ENCODE results near the gene RABAC1.
"Not testable (repeated sequence)": the region's sequence is repeated elsewhere in the genome, so short reads cannot be mapped to it uniquely, and the experiment has no call there.

Gene RABAC1, protein sequence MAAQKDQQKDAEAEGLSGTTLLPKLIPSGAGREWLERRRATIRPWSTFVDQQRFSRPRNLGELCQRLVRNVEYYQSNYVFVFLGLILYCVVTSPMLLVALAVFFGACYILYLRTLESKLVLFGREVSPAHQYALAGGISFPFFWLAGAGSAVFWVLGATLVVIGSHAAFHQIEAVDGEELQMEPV

DNA sequence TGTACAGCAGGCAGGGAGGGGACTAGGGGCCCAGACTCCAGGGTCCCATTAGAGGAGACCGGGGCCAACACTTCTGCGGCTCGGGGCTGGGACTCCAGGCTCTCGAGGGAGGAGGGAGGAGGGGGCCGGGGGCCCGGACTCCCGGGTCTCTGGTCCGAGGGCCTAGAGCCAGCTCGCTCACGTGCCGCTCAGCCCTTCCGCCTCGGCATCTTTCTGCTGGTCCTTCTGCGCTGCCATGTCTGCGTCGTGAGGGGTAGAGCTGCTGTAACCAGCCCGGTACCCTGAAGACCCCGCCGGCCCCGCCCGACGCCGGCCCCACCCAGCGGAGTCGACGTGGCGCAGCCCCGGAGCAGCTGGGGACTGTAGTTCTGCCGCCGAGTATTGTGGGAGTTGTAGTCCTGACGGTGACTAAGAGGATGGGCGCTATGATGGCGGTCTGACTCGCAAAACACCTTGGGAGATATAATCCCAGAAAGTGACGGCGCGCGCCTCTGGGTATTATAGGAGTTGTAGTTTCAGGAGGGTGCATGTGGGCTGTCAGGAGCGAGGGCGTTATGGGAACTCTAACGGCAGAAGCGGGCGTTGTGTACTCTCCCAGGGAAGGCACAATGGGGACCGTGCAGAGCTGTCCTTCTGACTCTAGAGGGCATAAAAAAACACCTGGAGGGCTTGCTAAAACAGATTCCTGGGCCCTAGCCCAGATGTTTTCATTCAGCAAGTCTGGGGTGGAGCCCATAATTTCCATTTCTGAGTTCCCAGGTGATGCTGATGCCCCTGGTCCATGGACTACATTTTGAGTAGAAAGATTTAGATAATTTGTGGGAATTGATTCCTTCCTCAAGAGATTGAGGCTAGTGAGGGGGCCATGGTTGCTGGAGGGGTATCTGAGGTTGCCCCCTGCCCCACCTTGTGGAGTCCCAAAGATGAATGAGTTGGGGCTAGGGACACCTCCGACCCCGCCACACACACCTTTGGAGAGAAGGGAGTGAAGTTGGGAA, at the start of gene RABAC1:
TSS of gene RABAC1 (minus strand) at position 266 of the 998 bp plus-strand sequence. CDS start at position 237, 29 bp downstream.
- DNase-seq (ENCODE audit: low read depth): peak; percentile 57

DNA sequence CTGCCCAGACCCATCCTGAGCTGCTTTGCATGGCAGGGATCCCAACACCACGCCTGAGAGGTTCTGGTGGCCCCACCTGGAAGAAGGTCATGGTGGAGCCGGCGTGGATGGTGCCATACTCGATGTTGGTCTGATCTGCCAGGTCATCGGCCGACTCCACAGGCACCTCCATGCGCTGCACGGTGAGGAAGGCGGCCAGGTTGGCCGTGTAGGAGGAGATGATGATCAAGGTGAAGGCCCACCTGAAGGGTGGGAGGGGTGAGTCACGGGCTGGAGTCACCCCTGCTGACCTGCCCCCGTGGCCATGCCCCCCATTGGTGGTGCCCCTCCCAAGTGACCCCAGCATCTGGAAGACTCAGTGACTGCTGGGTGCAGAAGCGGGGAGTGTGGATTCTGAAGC, 47.4 kb upstream of the RABAC1 start:
- no peak for DNase-seq (ENCODE audit: low read depth)

DNA sequence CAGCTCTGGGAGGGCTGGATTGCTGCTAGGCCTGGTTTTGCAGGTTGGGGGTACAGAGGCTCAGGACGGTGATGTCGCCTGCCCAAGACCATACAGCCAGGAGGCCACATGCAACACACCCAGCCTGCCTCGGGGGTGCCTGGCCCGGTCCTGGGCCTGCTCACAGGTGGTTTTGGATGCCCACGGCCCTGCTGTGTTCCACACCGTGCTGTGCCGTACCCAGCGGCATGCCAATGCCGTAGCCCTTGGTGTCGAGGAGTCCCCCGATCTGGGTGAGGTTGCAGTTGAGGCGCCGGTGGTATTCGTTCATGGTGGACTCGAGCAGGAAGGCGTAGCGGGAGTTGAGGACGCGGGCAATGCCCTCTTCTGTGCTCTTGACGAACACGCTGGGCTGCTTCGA, 46.4 kb upstream of the RABAC1 start:
- DNase-seq (ENCODE audit: low read depth): no peak

DNA sequence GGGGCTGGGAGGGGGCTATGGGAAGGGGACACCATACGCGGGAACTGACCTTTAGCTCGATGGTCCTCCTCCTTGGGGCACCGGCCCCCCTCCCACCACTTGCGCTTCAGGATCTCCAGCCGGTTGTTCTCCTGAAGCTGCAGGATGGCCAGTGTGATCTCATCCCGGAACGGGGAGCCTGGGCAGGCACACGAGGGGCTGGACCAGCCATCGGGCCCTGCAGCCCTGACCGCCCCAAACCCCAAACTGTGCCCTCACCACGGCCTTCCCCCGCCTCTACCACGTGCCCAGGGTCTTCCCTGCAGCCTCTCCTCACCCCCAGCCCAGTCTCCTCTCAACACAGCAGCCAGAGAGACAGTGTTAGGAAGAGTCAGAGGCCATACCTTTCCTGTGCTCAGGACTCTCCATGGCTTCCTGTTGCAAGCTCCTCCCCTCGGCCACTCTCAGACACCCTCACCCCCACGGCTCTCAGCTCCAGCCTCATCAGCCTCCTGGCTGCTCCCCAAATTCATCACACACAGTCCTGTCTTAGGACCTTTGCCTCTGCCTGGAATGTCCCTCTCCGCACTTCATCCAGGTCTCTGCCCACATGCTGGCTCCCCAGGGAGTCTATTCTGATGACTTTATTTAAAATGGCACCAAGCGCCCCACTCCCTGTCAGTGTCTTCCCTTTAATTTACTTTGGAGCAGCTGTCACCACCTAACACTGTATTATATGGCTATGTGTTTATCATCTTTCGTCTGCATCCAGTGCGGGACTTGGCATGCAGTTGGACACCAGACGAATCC, 44.6 kb upstream of the RABAC1 start:
- DNase-seq (ENCODE audit: low read depth): no peak

DNA sequence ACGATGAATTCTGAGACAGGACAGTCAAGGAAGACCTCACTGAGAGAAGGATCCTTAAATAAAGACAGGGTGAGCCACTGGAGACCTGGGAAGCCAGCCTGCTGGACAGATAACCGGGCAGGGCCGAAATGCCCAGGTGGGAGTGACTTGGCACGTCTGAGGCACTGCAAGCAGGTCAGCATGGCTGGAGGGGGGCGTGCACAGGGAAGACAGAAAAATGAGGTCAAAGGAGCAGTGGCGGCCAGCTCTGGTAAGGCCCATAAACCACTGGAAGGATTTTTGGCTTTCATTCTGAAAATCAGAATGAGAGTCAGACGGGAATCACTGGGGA, 40.7 kb upstream of the RABAC1 start:
- no peak for DNase-seq (ENCODE audit: low read depth)

DNA sequence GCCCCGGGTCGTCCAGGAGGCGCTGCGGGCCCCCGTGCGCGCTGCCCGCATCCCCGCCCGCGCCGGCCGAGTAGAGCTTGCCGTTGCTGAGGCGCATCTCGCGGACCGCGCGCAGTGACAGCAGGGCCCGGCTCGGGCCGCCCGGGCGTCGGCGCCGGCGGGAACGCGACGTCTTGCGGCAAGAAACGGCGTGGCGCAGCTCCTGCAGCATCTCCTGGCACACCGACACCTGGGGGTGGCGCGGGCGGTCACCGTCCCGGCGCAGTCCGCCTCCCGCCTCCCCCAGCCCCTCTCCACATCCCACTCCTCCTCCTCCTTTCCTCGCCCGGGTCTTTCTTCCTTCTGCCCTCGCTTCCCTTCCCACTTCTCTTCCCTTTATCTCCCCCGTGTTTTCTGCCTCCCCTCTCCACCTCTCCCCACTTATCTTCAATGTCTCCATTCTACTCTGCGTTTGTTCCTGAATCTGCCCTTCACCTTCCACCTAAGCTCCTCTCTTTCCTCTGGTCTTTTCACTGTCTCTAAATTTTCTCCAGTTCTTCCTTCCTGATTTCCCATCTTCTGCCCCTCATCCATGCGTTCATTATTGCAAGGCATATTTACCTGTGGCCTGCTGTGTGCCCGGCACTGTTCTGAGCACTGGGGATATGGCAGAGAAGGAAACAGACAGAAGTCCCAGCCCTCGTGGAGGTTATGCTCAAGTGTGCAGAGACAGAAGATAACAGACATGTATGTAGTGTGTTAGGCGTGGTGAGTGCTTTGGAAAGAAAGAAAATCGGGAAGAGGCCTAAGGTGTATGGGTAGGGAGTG, 40.2 kb upstream of the RABAC1 start:
- DNase-seq (ENCODE audit: low read depth): no peak

DNA sequence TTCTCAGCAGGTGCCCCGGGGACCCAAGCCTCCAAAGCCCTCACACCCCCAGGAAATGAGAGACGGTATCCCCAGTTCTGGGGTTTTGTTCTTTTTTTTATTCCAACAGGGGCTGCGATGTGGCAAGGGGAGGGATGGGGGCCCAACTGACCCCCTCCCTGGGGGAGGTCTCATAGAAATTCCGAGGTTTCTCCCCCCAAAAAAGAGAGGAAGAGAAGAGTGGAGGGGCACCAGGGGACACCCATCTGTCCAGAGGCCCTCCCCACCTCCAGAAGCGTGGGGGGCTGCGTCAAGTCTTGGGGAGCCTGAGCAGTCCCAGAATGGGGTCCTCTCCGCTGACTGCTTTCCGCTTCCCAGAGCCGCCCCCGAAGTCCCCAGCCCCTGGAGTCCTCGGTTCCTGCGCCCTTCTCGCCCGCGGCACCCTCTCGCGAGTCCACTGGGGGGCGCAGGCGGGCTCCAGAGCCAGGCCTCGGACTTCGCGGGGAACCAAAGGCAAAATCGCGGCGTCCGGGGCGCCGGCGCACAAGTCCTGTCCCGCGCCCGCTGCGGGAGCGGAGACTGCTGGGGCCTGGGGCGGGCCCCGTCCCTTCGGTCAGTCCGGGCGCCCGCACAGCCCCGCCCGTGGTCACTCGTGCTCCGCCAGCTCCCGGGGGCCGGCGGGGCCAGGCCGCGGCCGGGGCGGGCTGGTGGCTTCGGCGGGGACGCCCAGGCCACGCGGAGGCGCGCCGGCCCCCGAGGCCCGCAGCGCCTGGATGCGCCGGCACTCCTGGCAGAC, 39.3 kb upstream of the RABAC1 start:
- no peak for DNase-seq (ENCODE audit: low read depth)

DNA sequence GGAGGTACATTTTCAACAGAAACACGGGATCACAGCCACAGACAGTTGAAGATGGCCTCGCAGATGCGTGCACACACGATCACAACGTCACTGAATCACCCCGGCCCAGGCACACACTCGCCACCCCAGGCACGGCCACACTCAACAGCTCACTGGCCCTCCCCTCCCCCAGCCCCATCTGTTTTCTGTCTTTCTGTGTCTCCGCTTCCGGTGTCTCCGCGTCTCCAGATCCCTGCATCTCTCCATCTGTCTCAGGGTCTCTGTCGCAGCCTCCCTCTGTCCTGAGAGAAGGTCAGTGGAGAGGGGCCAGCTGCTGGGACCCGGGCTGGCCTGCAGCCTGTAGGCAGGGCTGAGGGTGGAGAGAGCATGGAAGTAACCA, 38.7 kb upstream of the RABAC1 start:
- no peak for DNase-seq (ENCODE audit: low read depth)

DNA sequence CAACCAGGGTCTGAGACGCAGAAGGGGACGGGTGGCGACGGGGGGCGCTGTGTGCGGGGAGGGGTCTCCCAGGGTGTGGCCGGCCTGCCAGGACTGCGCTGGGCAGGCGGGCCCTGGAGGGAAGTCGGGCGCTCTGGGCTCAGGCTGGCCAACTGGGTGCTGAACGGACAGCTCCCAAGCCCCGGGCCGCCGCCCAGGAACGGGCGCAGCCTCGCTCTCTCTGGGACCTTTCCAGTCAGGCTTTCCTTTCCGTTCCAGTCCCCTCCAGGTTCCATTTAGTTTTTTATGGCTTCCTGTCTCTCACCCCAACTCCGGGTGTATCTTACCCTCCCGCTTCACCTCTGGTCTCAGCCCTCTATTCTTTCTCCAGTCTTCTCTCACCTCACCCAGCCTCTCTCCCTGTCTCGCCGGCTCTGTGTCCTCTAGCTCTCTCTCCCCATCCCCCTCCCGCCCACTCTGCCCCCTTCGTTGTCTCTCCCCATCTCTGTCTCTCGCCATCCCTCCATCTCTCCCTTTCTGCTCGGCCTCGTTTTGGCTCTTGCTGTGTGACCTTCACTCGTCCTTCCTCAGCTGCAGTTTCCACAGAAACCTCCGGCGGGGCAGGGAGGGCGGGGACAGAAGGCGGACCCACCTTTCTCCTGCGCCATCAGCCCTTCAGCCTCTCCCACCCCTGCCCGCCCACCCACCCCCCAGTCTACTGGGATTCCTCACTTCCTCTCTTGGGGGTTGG, 38.2 kb upstream of the RABAC1 start:
- no peak for DNase-seq (ENCODE audit: low read depth)

DNA sequence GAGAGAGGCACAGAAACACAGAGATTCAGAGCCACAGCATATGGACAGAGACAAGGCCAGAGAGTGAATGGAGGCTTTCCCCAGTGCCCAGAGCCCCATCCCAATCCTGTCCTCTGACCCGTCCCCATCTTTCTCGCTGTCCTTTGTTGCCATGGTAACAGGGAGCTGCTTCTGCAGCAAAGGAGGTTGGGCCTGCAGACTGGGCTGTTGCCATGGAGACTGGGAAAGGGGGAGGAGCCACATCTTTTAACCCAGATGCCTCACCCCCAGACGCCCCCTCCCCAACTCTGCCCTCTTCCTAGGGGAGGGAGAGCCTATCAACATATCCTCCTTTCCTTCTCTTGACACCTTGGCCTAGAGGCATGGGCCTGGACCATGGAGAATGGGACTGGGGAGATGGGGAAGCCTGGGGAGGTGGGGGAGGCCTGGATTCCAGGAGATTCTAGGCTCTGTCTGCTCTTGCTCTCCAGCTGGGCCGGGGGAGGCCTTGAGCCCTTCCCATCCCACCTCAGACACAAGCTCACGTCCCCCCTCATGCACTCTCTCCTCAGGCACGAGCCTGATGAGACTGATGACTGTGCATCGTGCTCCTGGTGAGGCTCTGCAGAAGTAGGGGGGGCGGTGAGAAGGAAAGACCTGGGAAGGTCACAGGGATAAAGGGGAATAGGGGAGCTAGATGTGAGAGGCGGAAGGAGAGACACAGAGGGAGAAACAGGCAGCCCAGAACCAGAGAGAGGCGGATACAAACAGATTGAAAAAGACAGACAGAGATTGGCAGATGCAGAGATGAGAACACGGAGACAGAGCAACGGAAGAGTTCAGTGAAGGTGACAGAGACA, 37.1 kb upstream of the RABAC1 start:
- DNase-seq (ENCODE audit: low read depth): no peak

DNA sequence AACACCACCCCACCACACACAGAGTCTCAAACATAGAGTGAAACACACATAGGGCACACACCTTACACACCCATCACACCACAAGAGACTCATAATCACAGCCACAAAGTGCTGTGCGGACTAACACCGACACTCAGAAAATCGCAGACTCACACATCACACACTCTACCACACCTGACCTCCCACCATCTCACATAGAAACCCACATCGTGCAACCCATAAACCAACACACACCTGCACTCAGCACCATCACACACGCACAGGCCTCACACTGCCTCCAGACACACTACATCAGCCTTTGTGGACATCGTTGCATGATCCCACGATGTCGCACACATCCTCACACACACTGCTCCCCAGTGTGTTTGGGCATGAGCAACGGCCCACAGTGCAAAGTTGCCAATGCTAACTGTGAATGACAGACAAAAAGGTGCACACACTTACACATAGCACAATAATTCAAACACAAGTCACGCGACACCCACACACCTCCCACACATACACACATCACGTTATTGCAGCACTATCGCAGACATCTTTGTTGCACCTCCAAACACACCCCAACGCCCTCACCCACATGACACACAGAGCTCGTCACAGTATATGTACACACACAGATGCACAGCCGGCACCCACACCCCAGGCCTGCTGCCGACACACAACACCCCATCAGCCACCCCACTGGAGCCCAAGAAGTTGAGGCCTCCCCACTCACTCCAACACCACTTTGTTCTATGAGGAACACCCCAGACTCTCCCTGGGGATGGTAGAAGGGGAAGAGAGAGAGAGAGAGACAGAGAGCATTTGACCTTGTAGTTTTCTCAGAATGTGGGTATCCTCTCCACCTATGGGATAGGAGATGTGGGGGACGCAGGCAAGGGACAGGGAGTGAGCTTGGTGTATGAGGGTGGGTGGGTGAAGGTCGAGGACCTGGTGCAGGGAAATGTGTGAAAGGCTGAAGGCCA, 36.2 kb upstream of the RABAC1 start:
- DNase-seq (ENCODE audit: low read depth): no peak

DNA sequence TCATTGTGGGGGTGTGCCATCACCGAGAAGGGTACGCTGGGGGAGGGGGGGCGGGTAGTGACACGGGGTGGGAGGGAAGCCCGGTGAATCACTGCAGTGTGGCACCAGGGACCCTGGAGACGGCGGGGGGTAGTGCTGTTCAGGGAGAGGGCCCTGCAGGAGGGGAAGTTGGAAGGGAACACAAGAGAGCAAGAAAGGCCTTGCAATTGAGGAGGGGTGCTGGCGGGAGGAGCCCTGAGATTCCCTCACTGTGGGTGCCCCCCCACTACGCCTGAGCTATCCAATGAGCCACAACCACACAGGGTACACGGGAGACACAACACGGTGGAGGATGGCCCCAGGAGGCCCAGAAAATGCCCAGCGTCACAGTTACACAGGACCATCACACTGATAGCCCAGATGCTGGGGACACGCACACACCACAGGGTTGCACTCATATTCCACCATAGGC, 35.4 kb upstream of the RABAC1 start:
- no peak for DNase-seq (ENCODE audit: low read depth)

DNA sequence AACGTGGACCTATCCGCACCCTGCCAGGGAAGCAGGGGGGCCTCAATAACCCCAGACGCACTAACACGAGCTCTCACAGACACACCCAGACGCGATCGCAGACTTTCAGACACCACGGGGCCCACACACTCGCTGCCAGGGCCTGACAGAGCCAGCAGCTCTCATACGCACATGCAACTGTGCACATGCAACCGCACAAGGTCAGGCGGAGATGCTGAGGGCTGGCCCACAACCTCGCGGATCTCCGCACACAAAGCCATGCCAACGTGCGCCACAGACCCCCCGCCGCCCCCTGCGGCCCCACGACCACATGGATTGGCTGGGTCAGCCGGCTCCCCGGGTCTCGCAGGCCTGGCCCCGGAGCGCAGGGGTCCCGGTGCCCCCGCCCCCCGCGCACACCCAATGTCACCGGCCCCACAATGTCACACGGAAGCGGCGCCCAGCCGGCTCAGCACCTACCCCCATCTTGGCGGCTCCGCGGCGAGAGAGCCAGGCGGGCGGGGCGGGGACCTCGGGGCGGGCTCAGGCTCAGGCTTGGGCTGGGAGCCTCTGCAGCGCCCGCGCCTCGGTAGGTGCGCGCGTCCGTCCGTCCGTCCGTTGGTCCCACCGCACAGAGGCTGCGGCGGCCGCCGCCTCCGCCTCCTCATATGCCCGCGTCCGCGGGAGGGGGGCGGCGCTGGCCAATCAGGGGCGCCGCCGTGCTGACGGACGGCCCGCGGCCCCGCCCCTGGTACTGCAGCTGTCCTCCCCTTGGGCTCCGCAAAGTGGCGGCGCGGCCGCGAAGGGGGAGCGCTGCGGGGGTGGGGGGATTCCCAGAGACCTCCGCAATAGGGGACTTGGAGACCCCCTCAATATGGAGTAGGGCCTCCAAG, 34.7 kb upstream of the RABAC1 start, which contains the start of gene ATP1A3:
TSS of gene ATP1A3 (minus strand) at position 619 of the 872 bp plus-strand sequence. CDS start at position 465, 154 bp downstream.
- DNase-seq (ENCODE audit: low read depth): peak; percentile 29

DNA sequence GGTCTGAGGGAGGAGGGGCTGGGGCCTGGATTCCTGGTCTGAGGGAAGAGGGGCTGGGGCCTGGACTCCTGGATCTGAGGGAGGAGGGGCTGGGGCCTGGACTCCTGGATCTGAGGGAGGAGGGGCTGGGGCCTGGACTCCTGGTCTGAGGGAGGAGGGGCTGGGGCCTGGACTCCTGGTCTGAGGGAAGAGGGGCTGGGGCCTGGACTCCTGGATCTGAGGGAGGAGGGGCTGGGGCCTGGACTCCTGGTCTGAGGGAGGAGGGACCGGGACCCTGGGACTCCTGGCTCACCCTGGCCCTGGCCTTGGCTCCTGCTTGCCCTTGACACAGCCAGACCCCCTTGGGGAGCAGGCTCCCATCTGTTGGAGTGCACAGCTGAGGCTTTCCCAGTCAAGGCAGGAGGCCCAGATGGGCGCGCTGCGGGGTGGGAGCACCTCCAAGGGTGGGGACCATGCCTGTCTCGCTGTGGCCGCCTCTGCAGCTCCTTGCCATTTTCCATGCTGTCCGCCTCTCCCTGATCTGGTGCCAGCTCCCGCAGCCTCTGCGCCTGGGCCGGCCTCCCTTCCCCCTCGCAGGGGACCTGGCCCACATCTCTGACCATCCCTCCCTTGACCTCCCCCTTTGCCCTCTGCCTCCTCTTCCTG, 32.9 kb upstream of the RABAC1 start:
- DNase-seq (ENCODE audit: low read depth): not testable (repeated sequence)

DNA sequence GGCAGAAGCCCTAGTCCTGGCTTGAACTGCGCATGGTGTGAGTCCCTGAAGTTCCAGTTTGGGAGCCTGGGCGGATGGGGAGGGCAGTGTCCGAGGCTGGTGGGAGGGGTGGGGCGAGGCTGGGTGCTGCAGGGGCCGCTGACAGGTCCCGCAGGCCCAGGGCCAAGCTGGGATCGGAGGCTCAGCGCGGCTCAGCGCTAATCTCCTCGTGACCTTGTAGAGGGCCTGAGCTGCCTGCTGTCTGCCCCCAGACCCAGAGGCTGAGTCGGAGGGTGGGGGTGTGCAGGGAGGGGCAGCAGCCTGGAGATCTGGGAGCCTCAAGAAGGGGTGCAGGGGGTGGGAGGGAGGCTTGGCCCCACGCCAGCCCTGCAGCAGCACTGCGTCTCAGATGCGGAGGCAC, 31.9 kb upstream of the RABAC1 start:
- no peak for DNase-seq (ENCODE audit: low read depth)

DNA sequence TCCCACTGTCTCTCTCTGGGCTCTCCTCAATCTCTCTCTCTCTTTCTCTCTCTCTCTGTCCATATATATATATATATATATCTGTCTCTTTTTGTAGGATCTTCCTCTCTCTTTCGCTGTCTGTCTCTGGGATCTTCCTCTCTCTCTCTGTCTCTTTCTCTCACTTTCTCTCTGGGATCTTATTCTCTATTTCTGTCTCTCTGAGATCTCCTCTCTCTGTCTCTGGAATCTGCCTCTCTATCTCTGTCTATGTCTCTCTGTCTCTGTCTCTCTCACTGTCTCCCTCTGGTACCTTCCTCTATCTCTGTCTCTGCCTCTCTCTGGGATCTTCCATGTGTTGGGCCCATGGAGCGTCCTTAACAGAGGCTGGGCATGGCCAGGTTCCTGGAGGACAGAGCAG, 31.5 kb upstream of the RABAC1 start:
- DNase-seq (ENCODE audit: low read depth): no peak

DNA sequence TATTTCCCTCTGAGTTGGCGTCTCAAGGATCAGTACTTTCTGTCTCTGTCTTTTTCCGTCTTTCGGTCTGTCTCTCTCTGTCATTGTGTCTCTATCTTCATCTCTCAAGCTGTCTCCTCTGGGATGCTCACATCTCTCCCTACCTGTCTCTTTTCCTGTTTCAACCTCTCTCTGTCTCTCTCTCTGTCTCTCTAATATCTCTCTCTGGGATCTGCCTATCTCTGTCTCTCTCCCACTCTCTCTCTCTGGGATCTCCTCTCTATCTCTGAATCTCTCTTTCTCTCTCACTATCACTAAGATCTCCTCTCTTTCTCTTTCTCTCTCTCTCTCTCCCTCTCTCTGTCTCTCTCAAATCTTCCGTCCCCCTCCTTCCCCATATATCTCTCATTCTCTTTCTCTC, 30.9 kb upstream of the RABAC1 start:
- no peak for DNase-seq (ENCODE audit: low read depth)

Measured in stimulated activated CD8-positive, alpha-beta memory T cell treated with anti-CD3 and anti-CD28 coated beads, Interleukin-15, amount 100 ng/mL, for 24 hours (primary cell).